HUES64 (cell line): ENCODE measurements around the gene PPP2R2C.

ENCODE experiments used
- H3K27ac ChIP-seq: 2 replicates; pipeline ENCODE4 v1.7.0; 2013; ENCODE audit warnings: low read depth, low read length, inconsistent platforms
- H3K27me3 ChIP-seq: 2 replicates; pipeline ENCODE4 v1.6.1; 2013; ENCODE audit warnings: mild to moderate bottlenecking, low read length; ENCODE audit not compliant: insufficient read depth
- H3K36me3 ChIP-seq: 2 replicates; pipeline ENCODE4 v1.6.1; 2013; ENCODE audit warnings: mild to moderate bottlenecking, low read length; ENCODE audit not compliant: insufficient read depth
- H3K4me1 ChIP-seq: 2 replicates; pipeline ENCODE4 v1.6.1; 2013; ENCODE audit warnings: mild to moderate bottlenecking, low read length, moderate library complexity; ENCODE audit not compliant: insufficient read depth
- H3K4me3 ChIP-seq: 2 replicates; pipeline ENCODE4 v1.5.1; 2013; ENCODE audit warnings: mild to moderate bottlenecking, low read length, moderate library complexity
- H3K9ac ChIP-seq: 2 replicates; pipeline ENCODE4 v1.6.1; 2013; ENCODE audit warnings: mild to moderate bottlenecking, low read depth, low read length
- H3K9me3 ChIP-seq: 2 replicates; pipeline ENCODE4 v1.6.1; 2013; ENCODE audit warnings: low read depth, low read length; ENCODE audit not compliant: insufficient read depth
- WGBS: fragments of 150-250, 120-280 bp; methylation state at CpG from one replicate; pipeline ENCODE4 v1.1.7; 2013; ENCODE audit warnings: missing lambda C conversion rate; 5-methylcytosine and 5-hydroxymethylcytosine counted together

The PPP2R2C gene

DNA sequence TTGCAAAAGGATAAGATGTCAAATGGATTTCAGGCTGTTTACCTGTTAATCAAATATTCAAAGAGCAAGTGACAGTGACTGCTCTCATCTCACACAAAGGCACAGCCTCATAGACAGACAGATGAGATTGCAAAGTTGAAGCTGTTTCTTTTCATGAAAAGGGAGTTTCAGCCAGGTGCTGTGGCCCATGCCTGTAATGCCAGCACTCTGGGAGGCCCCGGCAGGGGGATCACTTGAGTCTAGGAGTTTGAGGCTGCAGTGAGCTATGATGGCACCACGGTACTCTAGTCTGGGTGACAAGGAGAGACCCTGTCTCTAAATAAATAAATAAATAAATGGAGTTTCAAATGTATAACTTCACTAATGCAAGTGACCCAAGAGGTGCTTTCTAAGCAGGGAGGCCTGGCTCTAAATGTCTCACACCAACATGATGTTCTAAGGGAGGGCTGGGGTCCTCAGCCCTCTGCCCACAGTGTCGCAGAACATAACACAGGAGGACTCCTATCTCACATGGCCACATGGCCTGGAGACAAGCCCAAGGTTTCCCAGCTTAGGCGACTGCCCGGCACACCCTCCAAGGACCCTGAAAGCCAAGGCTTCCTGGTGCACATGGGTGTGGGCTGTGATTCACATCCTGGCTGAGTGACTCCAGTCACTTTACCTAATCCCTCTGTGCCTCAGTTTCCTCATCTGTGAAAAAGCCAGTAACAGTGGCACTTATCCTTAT lies 26.8 kb downstream of the PPP2R2C start:
- no peak overlapping the region for H3K27ac ChIP-seq
- H3K4me1 ChIP-seq = no peaks in the 10 kb centered on the region
- no peak overlapping the region for H3K4me3 ChIP-seq
- H3K9me3 ChIP-seq = no peaks in the 10 kb centered on the region
- no peak overlapping the region for H3K9ac ChIP-seq
- no peaks in the 10 kb centered on the region for H3K36me3 ChIP-seq
- H3K27me3 ChIP-seq = no peaks in the 10 kb centered on the region
- WGBS = 91% methylated on average over 4 of the region's 5 CpGs

DNA sequence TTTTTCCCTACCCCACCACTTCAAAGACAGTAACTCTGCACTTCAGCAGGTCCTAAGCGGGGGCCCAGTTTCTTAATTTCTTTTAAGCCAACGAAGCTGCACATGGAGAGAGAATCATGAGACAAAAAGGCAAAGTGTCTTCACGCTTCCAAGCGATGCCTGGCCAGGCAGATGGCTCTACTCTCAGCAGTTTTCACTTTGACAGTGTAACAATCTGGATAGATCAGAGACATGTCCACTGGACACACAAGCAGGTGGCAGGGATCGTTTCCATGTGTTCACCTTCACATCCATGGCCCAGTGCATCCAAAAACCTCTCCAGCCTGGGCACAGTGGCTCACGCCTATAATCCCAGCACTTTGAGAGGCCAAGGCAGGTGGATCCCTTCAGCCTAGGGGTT lies 27.8 kb downstream of the PPP2R2C start:
- H3K9ac ChIP-seq = no peak overlapping the region
- H3K4me3 ChIP-seq = no peak overlapping the region

DNA sequence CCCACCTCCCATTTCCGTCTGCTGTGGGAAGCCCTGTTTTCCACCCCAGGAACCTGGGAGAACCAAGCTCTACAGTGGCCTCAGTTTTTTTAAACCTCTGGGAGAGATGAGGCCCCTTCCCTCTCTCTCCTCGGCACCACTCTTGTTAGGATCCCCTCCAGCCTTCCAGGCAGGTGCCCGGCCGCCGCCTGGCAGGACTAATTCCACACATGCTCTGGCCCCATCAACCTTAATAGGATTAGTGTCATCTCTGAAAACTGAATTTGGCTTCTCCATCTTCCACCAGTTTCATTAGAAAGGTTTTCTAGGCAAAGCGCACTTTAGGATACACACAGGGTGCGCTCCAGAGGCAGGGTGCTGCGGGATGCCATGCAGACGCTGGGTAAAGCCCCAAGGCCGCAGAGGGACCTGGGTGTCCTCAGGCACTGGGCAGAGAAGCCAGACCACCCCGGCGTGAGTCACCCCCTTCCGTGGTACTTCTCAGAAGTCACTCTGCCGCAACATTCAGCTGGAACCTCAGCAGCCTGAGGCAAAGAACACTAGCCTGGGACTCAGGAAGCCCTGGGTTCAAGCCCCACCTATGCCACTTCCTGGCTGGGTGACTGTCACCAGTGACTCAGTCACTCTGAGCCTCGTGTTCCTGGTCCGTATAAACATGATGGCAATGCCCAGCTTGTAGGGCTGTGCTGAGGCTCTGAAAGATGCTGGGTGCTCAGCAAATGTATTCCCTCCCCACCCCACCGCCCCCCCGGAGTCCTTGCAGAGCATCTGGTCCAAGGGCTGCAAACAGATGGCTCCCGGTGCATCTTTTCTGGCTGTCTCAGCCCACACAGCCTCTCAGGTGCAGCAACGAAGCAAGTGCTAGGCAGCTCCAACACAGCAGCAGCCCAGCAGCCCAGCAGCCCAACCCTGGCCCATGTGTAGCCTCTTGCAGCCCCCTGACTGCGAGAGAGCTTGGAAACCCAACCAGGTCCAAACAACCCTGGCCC lies 29.1 kb downstream of the PPP2R2C start:
- Histone ChIP-seq H3K9me3 (no peaks in the 10 kb centered on the region), H3K4me3 (no peak overlapping the region), H3K4me1 (no peaks in the 10 kb centered on the region), H3K36me3 (no peaks in the 10 kb centered on the region), H3K27ac (no peak overlapping the region), H3K9ac (no peak overlapping the region), H3K27me3 (no peaks in the 10 kb centered on the region)
- 92% methylated on average over 21 of the region's 21 CpGs for WGBS

More for the DNA sequence above, 27.8 kb downstream of the PPP2R2C start:
- H3K36me3 ChIP-seq = no peaks in the 10 kb centered on the region
- WGBS = 94% methylated on average over 6 of the region's 6 CpGs
- H3K27ac ChIP-seq = no peak overlapping the region
- H3K4me1 ChIP-seq = no peaks in the 10 kb centered on the region
- no peaks in the 10 kb centered on the region for H3K27me3 ChIP-seq
- no peaks in the 10 kb centered on the region for H3K9me3 ChIP-seq

DNA sequence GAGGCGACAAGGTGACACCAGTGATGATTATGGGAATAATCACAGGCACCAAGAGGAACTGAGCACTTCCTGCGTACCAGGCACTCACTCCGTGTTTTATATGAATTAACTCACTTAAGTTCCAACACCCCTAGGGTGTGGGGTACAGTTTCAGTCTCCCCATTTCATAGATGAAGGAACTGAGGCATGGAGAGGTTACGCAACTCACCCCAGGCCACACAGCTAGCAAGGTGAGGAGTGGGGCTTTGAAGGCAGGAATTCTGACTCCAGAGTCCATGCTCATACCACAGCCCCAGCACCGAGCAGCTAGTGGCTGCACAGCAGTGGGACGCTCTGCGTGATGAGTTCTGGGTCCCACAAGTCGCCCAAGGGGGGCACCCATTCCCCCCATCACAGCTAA lies 29.9 kb downstream of the PPP2R2C start:
- 97% methylated on average over 8 of the region's 8 CpGs for WGBS

DNA sequence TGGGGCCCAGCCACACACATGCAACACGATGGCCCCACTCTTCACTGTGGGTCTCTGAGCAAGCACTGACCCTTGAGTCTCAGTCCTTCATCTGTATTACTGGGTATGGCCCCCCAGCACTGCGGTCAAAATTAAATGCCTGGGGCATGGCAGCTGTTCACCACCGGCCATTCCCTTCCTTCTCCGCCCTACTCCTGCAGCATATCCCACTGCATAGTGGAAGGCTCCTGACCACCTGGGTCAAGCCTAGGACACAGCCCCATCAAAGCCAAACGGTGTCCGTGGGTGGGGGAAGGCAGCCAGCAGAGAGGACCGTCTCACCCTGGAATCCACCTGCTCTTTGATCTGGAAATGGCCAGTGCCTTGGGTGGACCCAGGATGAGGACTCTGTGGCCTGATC lies 30.7 kb downstream of the PPP2R2C start:
- Histone ChIP-seq H3K9ac (no peak overlapping the region), H3K27me3 (no peaks in the 10 kb centered on the region), H3K4me3 (no peak overlapping the region), H3K9me3 (no peaks in the 10 kb centered on the region), H3K36me3 (no peaks in the 10 kb centered on the region), H3K27ac (no peak overlapping the region), H3K4me1 (no peaks in the 10 kb centered on the region)
- WGBS = 92% methylated on average over 7 of the region's 7 CpGs

More for the DNA sequence above, 29.9 kb downstream of the PPP2R2C start:
- no peaks in the 10 kb centered on the region for H3K36me3 ChIP-seq
- no peak overlapping the region for H3K9ac ChIP-seq
- no peak overlapping the region for H3K27ac ChIP-seq
- no peaks in the 10 kb centered on the region for H3K4me1 ChIP-seq
- no peaks in the 10 kb centered on the region for H3K9me3 ChIP-seq
- H3K4me3 ChIP-seq = no peak overlapping the region
- no peaks in the 10 kb centered on the region for H3K27me3 ChIP-seq

DNA sequence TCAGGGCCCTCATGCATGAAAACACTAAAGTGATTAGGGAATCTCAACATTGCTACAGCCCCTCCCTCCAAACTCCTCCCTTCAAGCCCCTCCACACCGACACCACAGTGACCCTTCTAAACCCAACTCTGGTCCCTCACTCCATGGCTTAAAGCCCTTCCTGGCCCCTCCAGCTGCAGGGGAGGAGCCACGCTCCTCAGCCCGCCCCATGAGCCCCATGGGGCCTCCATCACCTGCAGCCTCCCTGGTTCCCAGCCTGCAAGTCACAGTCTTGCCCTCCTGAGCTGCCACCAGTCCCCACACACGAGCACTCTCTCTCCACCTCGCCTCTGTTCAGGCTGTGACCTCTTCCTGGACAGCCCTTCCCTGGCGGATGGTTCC lies 31.2 kb downstream of the PPP2R2C start:
- no peak overlapping the region for H3K9ac ChIP-seq
- 83% methylated on average over 6 of the region's 6 CpGs for WGBS

DNA sequence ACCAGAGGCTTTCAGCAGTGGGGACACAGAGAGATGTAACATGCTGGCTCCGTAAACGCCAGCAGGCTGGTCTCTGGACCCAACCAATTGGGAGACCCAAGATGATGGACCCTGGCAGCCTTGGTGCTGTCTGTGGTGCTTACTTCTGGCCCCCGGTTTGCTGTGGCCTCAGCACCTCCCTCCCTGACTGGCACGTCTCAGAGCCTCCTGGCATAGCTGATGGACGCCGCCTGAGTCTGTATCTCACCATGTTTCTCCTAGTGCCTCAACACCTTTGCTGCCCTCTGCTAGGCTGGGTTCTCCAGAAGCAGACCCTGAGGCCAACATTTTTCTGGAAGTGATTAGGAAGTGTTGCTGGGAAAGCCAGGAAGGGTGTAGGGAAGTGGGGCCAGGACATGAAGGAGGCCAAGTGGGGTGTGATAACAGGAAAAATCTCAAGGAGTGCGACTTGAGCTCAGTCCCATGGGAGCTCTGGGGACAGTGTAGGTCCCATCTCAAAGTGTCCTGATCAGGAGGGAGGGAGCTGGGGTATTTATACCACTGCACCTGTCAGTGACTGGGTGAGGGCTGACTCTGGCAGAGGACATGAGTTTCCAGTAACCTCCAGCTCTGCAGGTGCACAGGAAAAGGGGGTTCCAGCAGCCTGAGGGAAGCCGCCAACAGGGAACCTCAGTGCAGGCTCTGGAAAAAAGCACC lies 31.8 kb downstream of the PPP2R2C start:
- Histone ChIP-seq H3K27me3 (no peaks in the 10 kb centered on the region), H3K9ac (no peak overlapping the region), H3K4me1 (no peaks in the 10 kb centered on the region), H3K4me3 (no peak overlapping the region), H3K36me3 (no peaks in the 10 kb centered on the region), H3K9me3 (peaks cover 2% of the 10 kb centered on the region), H3K27ac (no peak overlapping the region)
- 57% methylated on average over 8 of the region's 8 CpGs for WGBS

More for the DNA sequence above, 31.2 kb downstream of the PPP2R2C start:
- Histone ChIP-seq H3K9me3 (no peaks in the 10 kb centered on the region), H3K27me3 (no peaks in the 10 kb centered on the region), H3K4me3 (no peak overlapping the region), H3K27ac (no peak overlapping the region), H3K4me1 (no peaks in the 10 kb centered on the region), H3K36me3 (no peaks in the 10 kb centered on the region)

DNA sequence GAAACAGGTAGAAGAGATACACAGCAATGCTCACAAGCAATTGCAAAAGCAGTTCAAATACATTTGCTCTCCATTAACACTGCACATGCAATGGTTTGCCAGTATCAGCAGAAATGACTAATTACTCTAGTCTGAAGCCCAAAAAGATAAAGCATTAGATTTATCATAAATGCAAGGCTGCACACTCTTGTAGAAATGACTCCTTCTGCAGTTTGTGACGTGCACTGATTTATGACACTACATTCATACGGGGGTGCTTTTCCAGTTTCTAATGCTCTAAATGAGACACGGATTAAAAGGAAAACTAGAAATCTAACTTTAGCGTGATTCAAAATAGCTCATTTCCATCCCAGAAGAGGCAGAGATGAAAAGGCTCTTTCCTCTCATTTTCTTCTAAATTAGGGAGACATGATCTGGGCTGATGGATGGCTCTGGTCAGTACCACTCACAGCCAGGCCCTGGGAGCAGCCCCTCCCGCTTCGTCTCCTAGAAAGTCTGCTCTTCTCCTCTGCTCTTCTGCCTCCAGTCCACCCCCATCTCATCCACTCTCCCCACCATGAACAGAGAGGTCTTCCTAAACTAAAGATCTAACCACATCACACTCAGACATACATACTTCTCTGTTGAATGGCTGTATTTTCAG lies 33.2 kb downstream of the PPP2R2C start:
- Histone ChIP-seq H3K4me3 (no peak overlapping the region), H3K4me1 (no peaks in the 10 kb centered on the region), H3K9me3 (peaks cover 12% of the 10 kb centered on the region), H3K9ac (no peak overlapping the region), H3K27ac (no peak overlapping the region), H3K36me3 (no peaks in the 10 kb centered on the region), H3K27me3 (no peaks in the 10 kb centered on the region)
- 92% methylated on average over 6 of the region's 6 CpGs for WGBS

DNA sequence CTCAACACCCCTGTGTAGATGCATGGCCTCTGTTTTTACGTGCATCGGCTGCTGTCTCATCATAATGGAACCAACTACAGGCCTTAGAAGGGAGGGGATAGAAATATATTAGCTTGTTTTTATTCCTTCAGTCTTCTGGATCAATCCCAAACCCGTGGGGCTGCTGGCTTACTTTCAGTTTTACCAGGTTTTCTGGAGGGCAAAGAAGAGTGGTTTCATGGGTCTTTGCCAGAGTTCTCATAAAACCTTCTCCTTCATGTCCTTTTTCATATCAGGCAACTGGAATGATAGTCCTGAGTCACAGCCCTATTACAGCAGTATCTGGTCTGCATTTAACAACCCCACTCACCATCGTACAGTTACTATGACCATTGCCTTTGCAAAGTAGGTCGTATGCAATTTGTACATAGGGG lies 34.6 kb downstream of the PPP2R2C start:
- no peak overlapping the region for H3K9ac ChIP-seq
- 85% methylated on average over 5 of the region's 5 CpGs for WGBS
- H3K36me3 ChIP-seq = no peaks in the 10 kb centered on the region
- H3K27ac ChIP-seq = no peak overlapping the region
- no peak overlapping the region for H3K4me3 ChIP-seq
- H3K4me1 ChIP-seq = no peaks in the 10 kb centered on the region
- H3K27me3 ChIP-seq = no peaks in the 10 kb centered on the region
- peaks cover 12% of the 10 kb centered on the region for H3K9me3 ChIP-seq

DNA sequence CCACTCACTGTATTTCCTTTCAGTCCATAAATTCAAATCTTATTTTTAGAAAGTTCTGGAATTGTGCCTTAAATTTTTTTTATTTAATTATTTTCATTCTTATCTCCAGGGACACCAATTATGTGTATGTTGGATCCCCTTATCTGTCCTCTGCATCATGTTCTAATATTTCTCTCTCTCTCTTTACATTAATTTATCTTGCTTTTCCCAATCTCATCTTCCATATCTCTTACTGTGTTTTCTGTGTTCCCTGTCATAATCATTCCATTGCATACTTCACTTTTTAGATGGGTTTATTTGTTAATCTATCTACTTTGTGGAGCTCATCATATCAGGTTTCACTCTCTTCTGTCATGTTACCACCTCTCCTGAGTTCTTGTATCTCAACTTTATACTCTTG lies 37.4 kb downstream of the PPP2R2C start:
- H3K27ac ChIP-seq = no peak overlapping the region
- H3K9ac ChIP-seq = no peak overlapping the region
- no peaks in the 10 kb centered on the region for H3K4me1 ChIP-seq
- peaks cover 12% of the 10 kb centered on the region for H3K9me3 ChIP-seq
- H3K36me3 ChIP-seq = no peaks in the 10 kb centered on the region
- no peaks in the 10 kb centered on the region for H3K27me3 ChIP-seq
- H3K4me3 ChIP-seq = no peak overlapping the region
